Measurements from ENCODE around the gene DGKB. TPM values are rescaled to one million over a fixed set of nuclear protein-coding genes. Genes with fewer than 3 reads are reported as not detected.
A peak's percentile ranks its signal among the peaks of the same experiment; 100 is the strongest.

Gene DGKB
- total RNA-seq, 1 experiment from 2014 or later: 0.02 TPM

- no peak for DNase-seq (ENCODE audit: extremely low read depth, low read depth)
These were observed 299.7 kb downstream of the DGKB start for GRCh38 chr7:14602851-14603250.

GRCh38 chr7:14600766-14601367, 301.7 kb downstream of the DGKB start:
- DNase-seq (ENCODE audit: extremely low read depth, low read depth): no peak

- DNase-seq (ENCODE audit: extremely low read depth, low read depth): no peak
These were observed 303.6 kb downstream of the DGKB start for GRCh38 chr7:14598978-14599377.

- DNase-seq (ENCODE audit: extremely low read depth, low read depth): no peak
These were observed 306.1 kb downstream of the DGKB start for GRCh38 chr7:14596421-14596820.

GRCh38 chr7:14590206-14590605, 312.3 kb downstream of the DGKB start:
- DNase-seq (ENCODE audit: extremely low read depth, low read depth): no peak

- no peak for DNase-seq (ENCODE audit: extremely low read depth, low read depth)
These were observed 317.3 kb downstream of the DGKB start for GRCh38 chr7:14585232-14585631.

GRCh38 chr7:14583518-14583917, 319.0 kb downstream of the DGKB start:
- no peak for DNase-seq (ENCODE audit: extremely low read depth, low read depth)

GRCh38 chr7:14582010-14582409, 320.5 kb downstream of the DGKB start:
- no peak for DNase-seq (ENCODE audit: extremely low read depth, low read depth)

- DNase-seq (ENCODE audit: extremely low read depth, low read depth): no peak
These were observed 322.6 kb downstream of the DGKB start for GRCh38 chr7:14579971-14580370.

GRCh38 chr7:14576578-14576977, 326.0 kb downstream of the DGKB start:
- DNase-seq (ENCODE audit: extremely low read depth, low read depth): no peak

- DNase-seq (ENCODE audit: extremely low read depth, low read depth): no peak
These were observed 331.6 kb downstream of the DGKB start for GRCh38 chr7:14570750-14571607.

- no peak for DNase-seq (ENCODE audit: extremely low read depth, low read depth)
These were observed 350.5 kb downstream of the DGKB start for GRCh38 chr7:14552060-14552459.

GRCh38 chr7:14551310-14551709, 351.2 kb downstream of the DGKB start:
- no peak for DNase-seq (ENCODE audit: extremely low read depth, low read depth)

- DNase-seq (ENCODE audit: extremely low read depth, low read depth): no peak
These were observed 359.9 kb downstream of the DGKB start for GRCh38 chr7:14542624-14543023.

GRCh38 chr7:14521183-14521582, 381.4 kb downstream of the DGKB start:
- peak; percentile 12 for DNase-seq (ENCODE audit: extremely low read depth, low read depth)

- no peak for DNase-seq (ENCODE audit: extremely low read depth, low read depth)
These were observed 392.3 kb downstream of the DGKB start for GRCh38 chr7:14510268-14510667.

GRCh38 chr7:14507617-14508016, 394.9 kb downstream of the DGKB start:
- DNase-seq (ENCODE audit: extremely low read depth, low read depth): no peak

GRCh38 chr7:14505906-14506305, 396.6 kb downstream of the DGKB start:
- DNase-seq (ENCODE audit: extremely low read depth, low read depth): no peak

- DNase-seq (ENCODE audit: extremely low read depth, low read depth): no peak
These were observed 398.4 kb downstream of the DGKB start for GRCh38 chr7:14504134-14504533.

- no peak for DNase-seq (ENCODE audit: extremely low read depth, low read depth)
These were observed 398.9 kb downstream of the DGKB start for GRCh38 chr7:14503623-14504022.

GRCh38 chr7:14501436-14501835, 401.1 kb downstream of the DGKB start:
- no peak for DNase-seq (ENCODE audit: extremely low read depth, low read depth)

- no peak for DNase-seq (ENCODE audit: extremely low read depth, low read depth)
These were observed 405.2 kb downstream of the DGKB start for GRCh38 chr7:14497390-14497789.

Data from NCI-H460 (cell line).